ENCODE results near the gene GOLGA1. TPM values are rescaled to one million over a fixed set of nuclear protein-coding genes. Genes with fewer than 3 reads are reported as not detected.
A peak's percentile ranks its signal among the peaks of the same experiment; 100 is the strongest.
"Not testable (repeated sequence)": the region's sequence is repeated elsewhere in the genome, so short reads cannot be mapped to it uniquely, and the experiment has no call there.

GOLGA1 gene
- total RNA-seq, 1 donor from 2014 or later: 10.2 TPM

- Histone ChIP-seq H3K27ac (ENCODE audit: low read depth, low read length) (no peak overlapping the region), H3K27me3 (ENCODE audit: insufficient read depth, low read length) (no peaks in the 10 kb centered on the region)
- no peak for FAIRE-seq
These were observed 100.5 kb downstream of the GOLGA1 start for GRCh38 chr9:124840300-124840833.

GRCh38 chr9:124839612-124840299 lies 101.1 kb downstream of the GOLGA1 start:
- Histone ChIP-seq H3K4me1 (ENCODE audit: insufficient read depth, low read length) (peaks cover 13% of the 10 kb centered on the region), H3K4me3 (ENCODE audit: insufficient read depth, low read depth, low read length) (no peak overlapping the region), H3K4me2 (ENCODE audit: low read length) (no peak overlapping the region), H3K27me3 (ENCODE audit: insufficient read depth, low read length) (no peaks in the 10 kb centered on the region), H3K9ac (ENCODE audit: low read length) (no peak overlapping the region), H3K79me2 (ENCODE audit: insufficient read depth, low read length) (no peaks in the 10 kb centered on the region), H3K36me3 (ENCODE audit: insufficient read depth, low read length) (no peaks in the 10 kb centered on the region), H3K9me3 (ENCODE audit: insufficient read depth, low read depth, low read length) (no peaks in the 10 kb centered on the region), H4K20me1 (ENCODE audit: insufficient read depth, low read length) (no peaks in the 10 kb centered on the region), H2AFZ (ENCODE audit: low read depth, low read length) (no peak overlapping the region), H3K27ac (ENCODE audit: low read depth, low read length) (no peak overlapping the region)
- Mint-ChIP-seq H3K36me3 (ENCODE audit: low read depth, unreplicated experiment) (no peaks in the 10 kb centered on the region), H3K27ac (ENCODE audit: unreplicated experiment) (no peak overlapping the region), H3K4me1 (ENCODE audit: low read depth, unreplicated experiment) (peaks cover 8% of the 10 kb centered on the region), H3K9me3 (ENCODE audit: unreplicated experiment) (no peaks in the 10 kb centered on the region), H3K4me3 (ENCODE audit: unreplicated experiment) (no peak overlapping the region), H3K27me3 (ENCODE audit: low read depth, unreplicated experiment) (no peaks in the 10 kb centered on the region)
- FAIRE-seq (no peak), DNase-seq (ENCODE audit: low read depth) (no peak)
- TF ChIP-seq EZH2 (IDR thresholded peaks at IDR 0.05; ENCODE audit: insufficient read depth, low read length): no peak
- peak; percentile 44 for TF ChIP-seq CTCF (IDR thresholded peaks at IDR 0.05; ENCODE audit: insufficient read depth, low read depth, low read length)

More at GRCh38 chr9:124840300-124840833, 100.5 kb downstream of the GOLGA1 start:
- TF ChIP-seq CTCF (IDR thresholded peaks at IDR 0.05; ENCODE audit: insufficient read depth, low read depth, low read length) (peak; percentile 36), EZH2 (IDR thresholded peaks at IDR 0.05; ENCODE audit: insufficient read depth, low read length) (no peak)
- Mint-ChIP-seq H3K9me3 (ENCODE audit: unreplicated experiment) (no peaks in the 10 kb centered on the region), H3K4me3 (ENCODE audit: unreplicated experiment) (no peak overlapping the region), H3K36me3 (ENCODE audit: low read depth, unreplicated experiment) (no peaks in the 10 kb centered on the region), H3K27ac (ENCODE audit: unreplicated experiment) (no peak overlapping the region), H3K27me3 (ENCODE audit: low read depth, unreplicated experiment) (no peaks in the 10 kb centered on the region), H3K4me1 (ENCODE audit: low read depth, unreplicated experiment) (peaks cover 2% of the 10 kb centered on the region)
- H3K9ac ChIP-seq (ENCODE audit: low read length): no peak overlapping the region
- no peaks in the 10 kb centered on the region for H3K79me2 ChIP-seq (ENCODE audit: insufficient read depth, low read length)
- no peaks in the 10 kb centered on the region for H3K36me3 ChIP-seq (ENCODE audit: insufficient read depth, low read length)
- H3K4me3 ChIP-seq (ENCODE audit: insufficient read depth, low read depth, low read length): no peak overlapping the region
- no peaks in the 10 kb centered on the region for H4K20me1 ChIP-seq (ENCODE audit: insufficient read depth, low read length)
- H3K4me1 ChIP-seq (ENCODE audit: insufficient read depth, low read length): peaks cover 7% of the 10 kb centered on the region
- no peak overlapping the region for H3K4me2 ChIP-seq (ENCODE audit: low read length)
- H3K9me3 ChIP-seq (ENCODE audit: insufficient read depth, low read depth, low read length): no peaks in the 10 kb centered on the region
- DNase-seq (ENCODE audit: low read depth): no peak
- no peak overlapping the region for H2AFZ ChIP-seq (ENCODE audit: low read depth, low read length)

GRCh38 chr9:124838567-124839275 lies 102.2 kb downstream of the GOLGA1 start:
- H3K4me3 Mint-ChIP-seq (ENCODE audit: unreplicated experiment); H3K79me2 ChIP-seq (ENCODE audit: insufficient read depth, low read length); H3K36me3 ChIP-seq (ENCODE audit: insufficient read depth, low read length); H3K4me3 ChIP-seq (ENCODE audit: insufficient read depth, low read depth, low read length); H3K9ac ChIP-seq (ENCODE audit: low read length); H3K9me3 ChIP-seq (ENCODE audit: insufficient read depth, low read depth, low read length); FAIRE-seq; H3K4me2 ChIP-seq (ENCODE audit: low read length); H3K36me3 Mint-ChIP-seq (ENCODE audit: low read depth, unreplicated experiment); H3K27ac ChIP-seq (ENCODE audit: low read depth, low read length); H3K27me3 ChIP-seq (ENCODE audit: insufficient read depth, low read length); H3K27me3 Mint-ChIP-seq (ENCODE audit: low read depth, unreplicated experiment); H3K9me3 Mint-ChIP-seq (ENCODE audit: unreplicated experiment); H4K20me1 ChIP-seq (ENCODE audit: insufficient read depth, low read length); DNase-seq (ENCODE audit: low read depth); H2AFZ ChIP-seq (ENCODE audit: low read depth, low read length); H3K27ac Mint-ChIP-seq (ENCODE audit: unreplicated experiment): not testable (repeated sequence)
- peaks cover 14% of the 10 kb centered on the region for H3K4me1 Mint-ChIP-seq (ENCODE audit: low read depth, unreplicated experiment)
- peaks cover 20% of the 10 kb centered on the region for H3K4me1 ChIP-seq (ENCODE audit: insufficient read depth, low read length)

GRCh38 chr9:124838132-124838531 lies 102.8 kb downstream of the GOLGA1 start:
- peaks cover 14% of the 10 kb centered on the region for H3K4me1 Mint-ChIP-seq (ENCODE audit: low read depth, unreplicated experiment)
- not testable (repeated sequence) for FAIRE-seq; H4K20me1 ChIP-seq (ENCODE audit: insufficient read depth, low read length); H3K27me3 Mint-ChIP-seq (ENCODE audit: low read depth, unreplicated experiment); H3K79me2 ChIP-seq (ENCODE audit: insufficient read depth, low read length); H3K4me2 ChIP-seq (ENCODE audit: low read length); H3K9me3 Mint-ChIP-seq (ENCODE audit: unreplicated experiment); H2AFZ ChIP-seq (ENCODE audit: low read depth, low read length); H3K27ac ChIP-seq (ENCODE audit: low read depth, low read length); H3K9ac ChIP-seq (ENCODE audit: low read length); H3K27ac Mint-ChIP-seq (ENCODE audit: unreplicated experiment); DNase-seq (ENCODE audit: low read depth); H3K36me3 Mint-ChIP-seq (ENCODE audit: low read depth, unreplicated experiment); H3K9me3 ChIP-seq (ENCODE audit: insufficient read depth, low read depth, low read length); H3K27me3 ChIP-seq (ENCODE audit: insufficient read depth, low read length); H3K4me3 Mint-ChIP-seq (ENCODE audit: unreplicated experiment); H3K36me3 ChIP-seq (ENCODE audit: insufficient read depth, low read length); H3K4me3 ChIP-seq (ENCODE audit: insufficient read depth, low read depth, low read length)
- H3K4me1 ChIP-seq (ENCODE audit: insufficient read depth, low read length): peaks cover 16% of the 10 kb centered on the region
